DND-41 (cell line): ENCODE results near the gene E2F2.

Experiments used
- CTCF ChIP-seq: IDR thresholded peaks from 2 replicates; pipeline ENCODE4 v1.5.1; 2012; ENCODE audit warnings: borderline replicate concordance, low read length, moderate library complexity, mild to moderate bottlenecking; ENCODE audit not compliant: poor library complexity, severe bottlenecking; ENCODE audit errors: extremely low read depth
- EZH2 ChIP-seq: IDR thresholded peaks from 3 replicates; pipeline ENCODE4 v1.6.1; 2012; ENCODE audit warnings: borderline replicate concordance, low read depth, mild to moderate bottlenecking, moderate library complexity, low read length, inconsistent platforms; ENCODE audit not compliant: severe bottlenecking

GRCh38 chr1:23578311-23578996 is 47.4 kb upstream of the E2F2 start:
- no peak for TF ChIP-seq CTCF
- TF ChIP-seq EZH2 = no peak
